Measurements from ENCODE around the gene CCL3.

DNA sequence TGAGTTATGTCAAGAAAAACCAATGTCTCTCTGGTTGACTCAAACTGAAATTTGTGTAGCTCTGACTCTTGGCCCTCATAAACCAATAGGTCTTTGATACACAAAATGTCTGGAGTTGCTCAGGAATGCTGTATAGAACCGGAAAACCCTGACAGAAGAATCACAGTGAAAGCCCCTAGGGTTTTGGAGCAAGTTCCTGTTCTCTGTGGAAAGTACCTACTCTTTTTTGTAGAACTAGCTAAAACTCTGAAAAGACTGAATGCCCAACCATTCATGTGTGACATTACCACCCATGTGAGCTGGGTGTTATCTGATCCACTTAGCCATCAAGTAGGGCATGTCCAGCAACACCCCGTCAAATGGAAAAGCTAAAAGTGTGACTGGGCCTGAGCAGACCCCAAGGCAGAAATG, 42.5 kb upstream of the CCL3 start:
- no peak for TF ChIP-seq POLR2A (IDR thresholded peaks at IDR 0.05; ENCODE audit: borderline replicate concordance, extremely low read depth, insufficient read depth, insufficient read length)
- TF ChIP-seq, protein P1, sequence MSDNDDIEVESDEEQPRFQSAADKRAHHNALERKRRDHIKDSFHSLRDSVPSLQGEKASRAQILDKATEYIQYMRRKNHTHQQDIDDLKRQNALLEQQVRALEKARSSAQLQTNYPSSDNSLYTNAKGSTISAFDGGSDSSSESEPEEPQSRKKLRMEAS (IDR thresholded peaks at IDR 0.05), result no peak
- no peak for TF ChIP-seq JUND (IDR thresholded peaks at IDR 0.05)
- no peak for TF ChIP-seq EZH2 (IDR thresholded peaks at IDR 0.05)
- TF ChIP-seq, protein P2, sequence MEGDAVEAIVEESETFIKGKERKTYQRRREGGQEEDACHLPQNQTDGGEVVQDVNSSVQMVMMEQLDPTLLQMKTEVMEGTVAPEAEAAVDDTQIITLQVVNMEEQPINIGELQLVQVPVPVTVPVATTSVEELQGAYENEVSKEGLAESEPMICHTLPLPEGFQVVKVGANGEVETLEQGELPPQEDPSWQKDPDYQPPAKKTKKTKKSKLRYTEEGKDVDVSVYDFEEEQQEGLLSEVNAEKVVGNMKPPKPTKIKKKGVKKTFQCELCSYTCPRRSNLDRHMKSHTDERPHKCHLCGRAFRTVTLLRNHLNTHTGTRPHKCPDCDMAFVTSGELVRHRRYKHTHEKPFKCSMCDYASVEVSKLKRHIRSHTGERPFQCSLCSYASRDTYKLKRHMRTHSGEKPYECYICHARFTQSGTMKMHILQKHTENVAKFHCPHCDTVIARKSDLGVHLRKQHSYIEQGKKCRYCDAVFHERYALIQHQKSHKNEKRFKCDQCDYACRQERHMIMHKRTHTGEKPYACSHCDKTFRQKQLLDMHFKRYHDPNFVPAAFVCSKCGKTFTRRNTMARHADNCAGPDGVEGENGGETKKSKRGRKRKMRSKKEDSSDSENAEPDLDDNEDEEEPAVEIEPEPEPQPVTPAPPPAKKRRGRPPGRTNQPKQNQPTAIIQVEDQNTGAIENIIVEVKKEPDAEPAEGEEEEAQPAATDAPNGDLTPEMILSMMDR (IDR thresholded peaks at IDR 0.05 in 2 of 3, conservative IDR thresholded peaks at IDR 0.05 in 1 of 3; ENCODE audit: borderline replicate concordance in 1 of 3, insufficient read depth in 1 of 3, low read depth in 2 of 3, low read length in 2 of 3), result no peak
- no peak for TF ChIP-seq ELF1 (IDR thresholded peaks at IDR 0.05; ENCODE audit: borderline replicate concordance, low read depth)
- TF ChIP-seq ZFX (IDR thresholded peaks at IDR 0.05), result no peak
- no peak for TF ChIP-seq TCF7L2 (IDR thresholded peaks at IDR 0.05; ENCODE audit: borderline replicate concordance, extremely low read depth, insufficient read depth, insufficient read length)
- no peak for TF ChIP-seq RAD21 (IDR thresholded peaks at IDR 0.05; ENCODE audit: low read depth)
